Measurements from ENCODE around the gene NEMP2.

DNA sequence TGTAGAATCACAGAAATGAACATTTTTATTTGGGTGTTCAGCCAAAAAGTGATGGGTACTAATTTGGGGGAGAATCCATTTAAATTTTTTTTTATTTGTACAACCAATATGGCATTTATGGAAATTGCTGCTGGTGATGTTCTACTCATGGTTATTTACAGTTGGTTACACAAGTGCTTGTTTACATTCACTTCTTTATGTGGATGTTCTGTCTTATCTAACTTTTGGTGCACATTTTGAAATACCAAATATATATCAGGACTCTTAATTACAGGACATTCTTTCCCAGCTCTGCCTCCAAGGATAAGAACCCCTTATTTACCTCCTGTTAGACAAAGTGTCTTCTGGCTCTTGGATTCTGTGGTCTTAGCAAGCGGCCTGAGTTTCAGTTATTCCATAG lies 35.2 kb downstream of the NEMP2 start:
- TF ChIP-seq, protein P1, sequence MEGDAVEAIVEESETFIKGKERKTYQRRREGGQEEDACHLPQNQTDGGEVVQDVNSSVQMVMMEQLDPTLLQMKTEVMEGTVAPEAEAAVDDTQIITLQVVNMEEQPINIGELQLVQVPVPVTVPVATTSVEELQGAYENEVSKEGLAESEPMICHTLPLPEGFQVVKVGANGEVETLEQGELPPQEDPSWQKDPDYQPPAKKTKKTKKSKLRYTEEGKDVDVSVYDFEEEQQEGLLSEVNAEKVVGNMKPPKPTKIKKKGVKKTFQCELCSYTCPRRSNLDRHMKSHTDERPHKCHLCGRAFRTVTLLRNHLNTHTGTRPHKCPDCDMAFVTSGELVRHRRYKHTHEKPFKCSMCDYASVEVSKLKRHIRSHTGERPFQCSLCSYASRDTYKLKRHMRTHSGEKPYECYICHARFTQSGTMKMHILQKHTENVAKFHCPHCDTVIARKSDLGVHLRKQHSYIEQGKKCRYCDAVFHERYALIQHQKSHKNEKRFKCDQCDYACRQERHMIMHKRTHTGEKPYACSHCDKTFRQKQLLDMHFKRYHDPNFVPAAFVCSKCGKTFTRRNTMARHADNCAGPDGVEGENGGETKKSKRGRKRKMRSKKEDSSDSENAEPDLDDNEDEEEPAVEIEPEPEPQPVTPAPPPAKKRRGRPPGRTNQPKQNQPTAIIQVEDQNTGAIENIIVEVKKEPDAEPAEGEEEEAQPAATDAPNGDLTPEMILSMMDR (IDR thresholded peaks at IDR 0.05): no peak
- no peak for TF ChIP-seq EZH2phosphoT487 (IDR thresholded peaks at IDR 0.05)
